HG02678 (cell line): Measurements from ENCODE around the gene GLUD1.
"Not testable (repeated sequence)": the region's sequence is repeated elsewhere in the genome, so short reads cannot be mapped to it uniquely, and the experiment has no call there.

Experiments
- ATAC-seq: cut with Tn5 transposase; IDR thresholded peaks from one replicate; pipeline ENCODE4 v1.9.1; 2021; ENCODE audit warnings: mild to moderate bottlenecking, moderate library complexity; ENCODE audit not compliant: unreplicated experiment

Gene GLUD1

DNA sequence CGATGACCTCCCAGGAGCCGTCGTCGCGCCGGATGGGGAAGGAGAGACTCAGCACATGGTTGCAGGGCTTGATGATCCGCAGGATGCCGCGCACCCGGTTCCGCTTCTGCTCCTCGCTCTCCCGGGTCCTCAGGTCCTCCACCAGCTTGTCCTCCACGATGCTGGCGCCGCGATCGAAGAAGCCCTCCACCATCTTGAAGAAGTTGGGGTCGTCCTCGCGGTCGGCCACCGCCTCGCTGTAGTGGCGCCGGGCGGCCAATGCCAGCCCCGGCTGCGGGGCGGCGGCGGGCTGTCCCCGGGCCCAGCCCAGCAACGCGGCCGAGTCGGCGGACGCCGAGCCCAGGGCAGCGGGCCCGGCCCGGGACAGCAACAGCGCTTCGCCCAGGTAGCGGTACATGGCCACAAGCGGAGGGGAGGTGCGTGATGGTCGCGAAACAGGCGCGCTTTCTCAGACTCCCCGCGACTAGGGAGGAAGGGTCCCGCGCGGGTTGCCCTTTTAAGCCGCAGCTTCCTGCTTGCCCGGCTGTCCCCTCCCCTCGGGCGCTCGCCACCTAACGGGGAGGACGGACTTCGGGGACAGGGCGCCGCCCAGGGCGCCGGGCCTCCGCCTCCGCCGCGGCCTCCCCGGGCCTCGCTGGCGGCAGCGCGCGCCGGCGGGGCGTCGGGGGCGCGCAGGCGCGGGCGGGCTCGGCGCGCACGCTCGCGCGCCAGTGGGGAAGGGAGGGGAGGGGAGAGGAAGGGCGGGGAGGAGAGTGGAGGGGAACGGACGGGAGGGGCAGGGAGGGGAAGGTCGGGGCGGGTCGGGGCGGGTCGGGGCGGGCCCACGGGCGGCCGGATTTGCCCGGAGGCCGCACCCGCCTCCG lies at the start of gene GLUD1, which contains the start of gene SHLD2:
TSS of gene GLUD1 (minus strand) at position 471 of the 863 bp plus-strand sequence. CDS start at position 397, 74 bp downstream.
TSS of gene SHLD2 (plus strand) at position 834 of the 863 bp plus-strand sequence. CDS start 56,149 bp downstream, outside the sequence.
- peak; percentile 72 for ATAC-seq

DNA sequence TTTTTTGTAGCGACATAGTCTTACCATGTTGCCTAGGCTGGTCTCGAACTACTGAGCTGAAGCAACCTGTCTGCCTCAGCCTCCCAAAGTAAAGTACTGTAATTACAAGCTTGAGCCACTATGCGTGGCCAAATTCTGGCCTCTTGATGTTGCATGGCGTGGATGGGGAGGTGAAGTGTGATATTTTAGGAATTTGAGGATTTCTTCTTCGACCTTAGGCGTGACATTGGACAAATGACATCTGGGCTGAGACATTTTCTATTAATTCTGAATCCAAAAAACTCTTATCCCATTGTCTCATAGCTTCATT lies 48.4 kb upstream of the GLUD1 start:
- ATAC-seq: not testable (repeated sequence)

GRCh38 chr10:87142230-87143108 lies 47.8 kb upstream of the GLUD1 start:
- not testable (repeated sequence) for ATAC-seq

DNA sequence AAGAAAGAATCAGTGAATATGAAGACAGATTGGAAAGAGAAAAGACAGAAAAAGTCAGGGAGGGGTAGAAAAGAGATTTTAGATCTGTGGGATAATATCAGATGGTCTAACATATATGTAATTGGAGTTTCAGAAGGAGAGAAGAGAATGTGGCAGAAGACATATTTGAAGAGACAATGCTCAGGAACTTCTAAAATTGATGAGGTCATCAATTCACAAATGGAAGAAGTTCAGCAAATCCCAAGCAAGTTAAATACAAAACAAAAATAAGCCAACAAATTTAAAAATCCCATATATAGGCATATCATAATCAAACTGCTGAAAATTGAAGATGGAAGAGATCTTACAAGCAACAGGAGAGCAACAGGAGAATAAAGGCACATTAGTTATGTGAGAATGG lies 42.8 kb upstream of the GLUD1 start:
- not testable (repeated sequence) for ATAC-seq

GRCh38 chr10:87134440-87134839 lies 39.8 kb upstream of the GLUD1 start:
- ATAC-seq: not testable (repeated sequence)

- not testable (repeated sequence) for ATAC-seq
These were observed 39.3 kb upstream of the GLUD1 start for GRCh38 chr10:87133936-87134335.

- ATAC-seq: not testable (repeated sequence)
These were observed 37.5 kb upstream of the GLUD1 start for GRCh38 chr10:87132176-87132575.

GRCh38 chr10:87127607-87128156 lies 33.0 kb upstream of the GLUD1 start:
- ATAC-seq: not testable (repeated sequence)

DNA sequence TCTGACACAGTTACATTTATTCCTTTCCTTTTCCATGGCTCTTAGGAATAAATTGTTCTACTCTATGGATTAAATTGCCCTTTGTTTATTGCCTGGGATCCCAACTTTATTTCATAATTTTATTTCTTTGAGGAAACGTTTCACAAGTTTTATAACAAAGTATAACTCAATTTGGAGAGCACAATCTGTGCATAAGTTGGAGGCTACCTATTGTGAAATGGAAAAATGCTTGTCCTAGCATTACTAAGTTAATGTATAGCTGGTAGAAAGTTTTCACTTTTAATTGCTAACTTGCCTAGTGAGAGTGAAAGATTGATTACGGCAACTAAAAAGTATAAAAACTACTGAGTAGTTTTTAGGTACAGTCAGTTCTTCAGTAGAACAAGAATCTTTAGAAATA lies 32.4 kb upstream of the GLUD1 start:
- ATAC-seq: not testable (repeated sequence)

- ATAC-seq: not testable (repeated sequence)
These were observed 28.7 kb upstream of the GLUD1 start for GRCh38 chr10:87123351-87123750.

DNA sequence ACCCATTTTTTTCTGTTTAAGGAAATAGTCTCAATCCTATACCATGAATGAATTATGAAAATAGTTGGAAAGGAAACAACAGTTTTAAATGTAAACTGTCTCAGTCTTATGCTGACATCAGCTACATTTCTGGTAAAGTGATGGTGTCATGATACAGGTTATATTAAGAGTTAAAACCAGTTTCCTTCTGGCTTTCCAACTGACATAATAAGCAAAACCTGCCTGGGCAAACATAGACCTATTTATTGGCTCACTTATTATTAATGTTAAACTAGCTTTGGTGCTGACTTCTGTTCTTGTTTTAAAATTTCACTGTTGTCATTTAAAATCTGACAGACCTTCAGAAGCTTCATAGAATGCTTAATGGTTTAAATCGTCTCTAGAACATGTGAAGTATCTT lies 24.4 kb upstream of the GLUD1 start:
- ATAC-seq: not testable (repeated sequence)

- not testable (repeated sequence) for ATAC-seq
These were observed 23.5 kb upstream of the GLUD1 start for GRCh38 chr10:87118122-87118521.

GRCh38 chr10:87105446-87106124 lies 10.9 kb upstream of the GLUD1 start:
- ATAC-seq: no peak

DNA sequence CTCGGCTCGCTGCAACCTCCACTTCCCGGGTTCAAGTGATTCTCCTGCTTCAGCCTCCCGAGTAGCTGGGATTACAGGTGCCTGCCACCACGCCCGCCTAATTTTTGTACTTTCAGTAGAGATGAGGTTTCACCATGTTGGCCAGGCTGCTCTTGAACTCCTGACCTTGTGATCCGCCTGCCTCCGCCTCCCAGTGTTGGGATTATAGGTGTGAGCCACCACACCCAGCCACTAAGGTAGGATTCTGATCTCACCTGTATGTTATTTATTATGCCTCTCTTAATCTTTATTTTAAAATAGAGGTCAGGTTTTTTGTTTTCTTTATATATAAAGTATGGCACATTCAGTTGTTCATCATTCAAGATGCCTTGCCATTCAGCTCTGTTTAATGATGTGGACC lies 10.1 kb upstream of the GLUD1 start:
- not testable (repeated sequence) for ATAC-seq

DNA sequence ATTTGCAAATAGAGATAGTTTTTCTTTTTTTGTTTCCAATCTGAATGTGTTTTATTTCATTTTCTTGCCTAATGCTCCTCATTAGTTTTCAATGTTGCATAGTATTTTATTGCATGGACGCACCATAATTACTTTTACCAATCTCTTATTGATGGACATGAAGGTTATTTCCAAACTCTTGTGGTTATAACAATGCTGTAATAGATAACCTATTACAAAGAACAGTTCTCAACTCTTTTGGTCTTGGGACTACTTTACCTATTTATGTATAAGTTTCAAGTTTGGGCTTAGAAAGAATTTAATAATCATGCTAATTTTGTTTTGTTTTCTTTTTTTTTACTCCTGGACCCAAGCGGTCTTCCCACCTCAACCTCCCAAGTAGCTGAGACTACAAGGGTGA lies 7.4 kb upstream of the GLUD1 start:
- ATAC-seq: no peak

- peak; percentile 57 for ATAC-seq
These were observed 748 bp upstream of the GLUD1 start for GRCh38 chr10:87095236-87095945.

DNA sequence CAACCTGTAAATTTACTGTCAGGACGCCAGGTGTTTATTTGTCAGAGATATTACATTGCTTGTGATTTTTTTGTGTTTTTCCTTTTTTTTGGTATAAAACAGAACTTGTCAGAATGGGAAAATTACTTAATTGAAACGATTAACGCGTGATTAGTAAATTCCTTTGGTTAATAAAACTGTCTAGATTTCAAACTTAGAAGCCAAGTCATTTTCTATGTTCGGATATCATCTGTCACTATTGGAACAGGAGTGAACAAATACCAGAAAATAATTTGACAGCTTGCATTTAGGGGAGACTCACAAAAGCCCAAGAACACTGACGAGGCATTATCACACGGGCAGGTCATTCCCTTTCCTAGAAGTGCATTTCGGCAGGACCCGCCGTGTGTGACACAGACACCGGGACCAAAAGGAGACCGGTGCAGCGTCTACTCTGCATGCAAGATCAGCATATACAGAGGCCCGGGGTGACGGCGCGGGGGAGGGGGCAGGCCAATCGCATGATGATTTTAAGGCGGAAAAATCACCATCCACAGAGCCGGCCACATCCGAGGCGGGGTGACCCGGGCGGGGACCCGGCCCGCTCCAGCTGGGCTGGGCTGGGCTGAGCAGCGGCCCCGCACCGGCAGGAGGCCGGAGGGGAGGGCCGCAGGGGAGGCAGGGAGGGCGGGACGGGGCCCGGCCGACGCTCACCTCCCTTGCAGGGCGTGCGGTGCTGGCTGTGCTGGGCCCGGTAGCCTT lies 841 bp downstream of the GLUD1 start:
- peak; percentile 18 for ATAC-seq

DNA sequence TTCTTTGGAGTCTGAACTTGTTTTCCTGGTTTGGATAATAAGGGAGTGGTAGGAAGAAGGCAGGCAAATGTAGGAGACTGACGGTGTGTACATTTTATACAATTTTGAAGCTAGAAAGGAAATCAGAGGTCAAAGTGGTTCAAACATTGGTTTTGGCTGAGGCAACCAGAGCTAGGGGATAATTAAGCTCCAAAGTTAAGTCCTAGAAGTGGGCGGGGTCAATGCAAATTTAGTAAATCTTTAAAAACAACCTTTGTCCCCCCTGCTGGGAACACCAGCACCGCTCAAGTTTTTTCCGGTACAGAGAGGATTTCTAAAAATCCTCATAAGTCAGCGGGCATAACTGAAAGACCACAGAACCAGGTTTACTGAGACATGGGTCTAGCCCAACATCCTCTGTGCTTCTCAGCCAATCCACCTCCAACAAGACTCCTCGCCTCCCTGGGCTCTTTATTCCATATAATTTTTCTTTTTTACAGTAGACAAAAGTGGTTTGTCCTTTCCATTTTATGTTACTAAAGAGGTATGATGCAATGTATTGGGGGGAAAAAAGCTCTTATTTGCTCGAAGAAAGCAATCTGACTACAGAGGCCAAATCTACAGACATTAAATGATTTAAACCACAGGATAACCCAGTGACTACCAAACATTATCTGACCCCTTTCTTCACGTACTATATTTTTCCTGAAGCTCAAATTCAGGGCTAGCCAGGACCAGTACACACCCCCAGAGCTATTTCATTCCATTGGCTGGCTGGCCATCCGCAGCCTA lies 1.6 kb downstream of the GLUD1 start:
- no peak for ATAC-seq
